ENCODE results near the gene KLHDC2.

DNA sequence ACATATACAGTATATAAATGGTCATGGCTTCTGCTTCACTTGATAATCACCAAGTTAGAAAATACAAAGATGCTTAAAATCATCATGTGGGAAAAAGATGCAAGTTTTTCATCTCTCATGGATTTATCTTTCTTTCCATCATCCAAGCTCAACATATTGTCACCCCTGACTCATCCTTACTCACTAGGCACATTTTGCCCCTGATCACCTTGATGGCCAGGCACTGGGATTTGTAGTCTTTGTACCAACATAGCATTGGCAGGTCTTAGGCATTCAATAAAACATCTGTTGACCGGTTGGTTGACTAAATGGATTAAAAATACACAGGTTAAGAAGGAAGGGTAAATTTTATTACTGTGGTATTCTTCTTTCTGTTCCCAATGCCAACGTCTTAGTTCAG is 28.1 kb downstream of the KLHDC2 start:
- TF ChIP-seq, protein P1, sequence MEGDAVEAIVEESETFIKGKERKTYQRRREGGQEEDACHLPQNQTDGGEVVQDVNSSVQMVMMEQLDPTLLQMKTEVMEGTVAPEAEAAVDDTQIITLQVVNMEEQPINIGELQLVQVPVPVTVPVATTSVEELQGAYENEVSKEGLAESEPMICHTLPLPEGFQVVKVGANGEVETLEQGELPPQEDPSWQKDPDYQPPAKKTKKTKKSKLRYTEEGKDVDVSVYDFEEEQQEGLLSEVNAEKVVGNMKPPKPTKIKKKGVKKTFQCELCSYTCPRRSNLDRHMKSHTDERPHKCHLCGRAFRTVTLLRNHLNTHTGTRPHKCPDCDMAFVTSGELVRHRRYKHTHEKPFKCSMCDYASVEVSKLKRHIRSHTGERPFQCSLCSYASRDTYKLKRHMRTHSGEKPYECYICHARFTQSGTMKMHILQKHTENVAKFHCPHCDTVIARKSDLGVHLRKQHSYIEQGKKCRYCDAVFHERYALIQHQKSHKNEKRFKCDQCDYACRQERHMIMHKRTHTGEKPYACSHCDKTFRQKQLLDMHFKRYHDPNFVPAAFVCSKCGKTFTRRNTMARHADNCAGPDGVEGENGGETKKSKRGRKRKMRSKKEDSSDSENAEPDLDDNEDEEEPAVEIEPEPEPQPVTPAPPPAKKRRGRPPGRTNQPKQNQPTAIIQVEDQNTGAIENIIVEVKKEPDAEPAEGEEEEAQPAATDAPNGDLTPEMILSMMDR (conservative IDR thresholded peaks at IDR 0.05), result no peak
- no peak for TF ChIP-seq ZFX (IDR thresholded peaks at IDR 0.05)
